K562 (cell line): ENCODE data around the gene FDX2. TPM values are rescaled to one million over a fixed set of nuclear protein-coding genes. Genes with fewer than 3 reads are reported as not detected.

Source experiments
- ARNT ChIP-seq, 2 experiments: fragments of 450-650 bp; IDR thresholded peaks; 2 replicates each; pipeline ENCODE4 v1.6.1; 2016; ENCODE audit warnings: mild to moderate bottlenecking in 1 of 2
- C11orf30 ChIP-seq: fragments of 450-650 bp; IDR thresholded peaks from 2 replicates; pipeline ENCODE4 v1.6.1; 2016; ENCODE audit warnings: low read depth, mild to moderate bottlenecking
- CBFB ChIP-seq: sonication (generic); formaldehyde crosslinking; IDR thresholded peaks from 2 replicates; pipeline ENCODE4 v1.4.0; 2020; ENCODE audit warnings: mild to moderate bottlenecking, missing genetic modification reagents
- CHD1 ChIP-seq: fragments of 200-600 bp; sonication (generic); IDR thresholded peaks from one replicate; pipeline ENCODE4 v1.6.1; 2012; ENCODE audit warnings: mild to moderate bottlenecking, moderate library complexity, low read length, inconsistent platforms
- CTCF ChIP-seq, 3 experiments: IDR thresholded peaks in 2 of 3; conservative IDR thresholded peaks in 1 of 3; 2 replicates each; pipeline ENCODE4 v1.5.1; 2011 to 2012; ENCODE audit warnings: low read length in 3 of 3, mild to moderate bottlenecking in 3 of 3, control low read depth in 2 of 3, improper control_type of control experiment in 1 of 3, inconsistent platforms in 1 of 3, low read depth in 1 of 3, mixed read lengths in 1 of 3, moderate library complexity in 1 of 3; ENCODE audit not compliant: insufficient read depth in 2 of 3
- DLX4 ChIP-seq: fragments of 250-450 bp; sonication (Bioruptor Pico); IDR thresholded peaks from 2 replicates; pipeline ENCODE4 v1.6.1; 2021; ENCODE audit warnings: mild to moderate bottlenecking
- ELF2 ChIP-seq: fragments of 250-450 bp; sonication (Bioruptor Pico); IDR thresholded peaks from 2 replicates; pipeline ENCODE4 v1.5.0; 2021; ENCODE audit warnings: mild to moderate bottlenecking
- FOS ChIP-seq: IDR thresholded peaks from 3 replicates; pipeline ENCODE4 v1.6.1; 2011; ENCODE audit not compliant: insufficient read length; ENCODE audit errors: extremely low read depth
- GATAD2A ChIP-seq: fragments of 450-650 bp; IDR thresholded peaks from 2 replicates; pipeline ENCODE4 v1.6.1; 2017
- HDAC6 ChIP-seq: IDR thresholded peaks from 2 replicates; pipeline ENCODE4 v1.6.1; 2012; ENCODE audit warnings: low read depth, mild to moderate bottlenecking, control low read depth, inconsistent platforms, low read length, moderate library complexity
- HMG20B ChIP-seq: fragments of 250-450 bp; sonication (Bioruptor Pico); IDR thresholded peaks from 2 replicates; pipeline ENCODE4 v1.5.0; 2021; ENCODE audit warnings: mild to moderate bottlenecking
- KDM5B ChIP-seq: fragments of 200-600 bp; sonication (generic); IDR thresholded peaks from 2 replicates; pipeline ENCODE4 v1.6.1; 2012; ENCODE audit warnings: low read depth, mild to moderate bottlenecking, moderate library complexity, low read length, control low read depth, inconsistent platforms; ENCODE audit not compliant: insufficient replicate concordance
- MCM3 ChIP-seq: fragments of 450-650 bp; IDR thresholded peaks from 2 replicates; pipeline ENCODE4 v1.6.1; 2016
- MIER1 ChIP-seq: fragments of 450-650 bp; IDR thresholded peaks from 2 replicates; pipeline ENCODE4 v1.6.1; 2016; ENCODE audit warnings: antibody characterized with exemption, mild to moderate bottlenecking, low read depth
- MLX ChIP-seq, 2 experiments: fragments of 450-650 bp in 1 of 2; sonication (generic) in 1 of 2; formaldehyde crosslinking; conservative IDR thresholded peaks; 2 replicates each; pipeline versions ENCODE4 v1.4.0 to v1.8.1; 2020 to 2022; ENCODE audit warnings: mild to moderate bottlenecking in 1 of 2, missing genetic modification reagents in 1 of 2
- RAD51 ChIP-seq: fragments of 450-650 bp; IDR thresholded peaks from 2 replicates; pipeline ENCODE4 v1.7.1; 2016; ENCODE audit warnings: low read depth, mild to moderate bottlenecking, borderline replicate concordance
- TAF1 ChIP-seq: IDR thresholded peaks from 2 replicates; pipeline ENCODE4 v1.6.1; 2011; ENCODE audit warnings: mild to moderate bottlenecking, low read length, moderate library complexity; ENCODE audit not compliant: insufficient read depth, control insufficient read depth, severe bottlenecking; ENCODE audit errors: extremely low read depth
- TBL1XR1 ChIP-seq, 2 experiments: IDR thresholded peaks; 2 replicates each; pipeline ENCODE4 v1.6.1; 2012; ENCODE audit warnings: improper control_type of control experiment in 2 of 2, low read length in 2 of 2, mild to moderate bottlenecking in 1 of 2
- TCF3 ChIP-seq: sonication (generic); formaldehyde crosslinking; IDR thresholded peaks from 2 replicates; pipeline ENCODE4 v1.4.0; 2020; ENCODE audit warnings: mild to moderate bottlenecking, missing genetic modification reagents
- THAP7 ChIP-seq: fragments of 250-450 bp; sonication (Bioruptor Pico); IDR thresholded peaks from 2 replicates; pipeline ENCODE4 v1.5.0; 2021
- THRB ChIP-seq: fragments of 450-650 bp; formaldehyde crosslinking; conservative IDR thresholded peaks from 2 replicates; pipeline ENCODE4 v1.4.0; 2022; ENCODE audit warnings: mild to moderate bottlenecking, missing genetic modification characterization
- ZEB2 ChIP-seq: fragments of 450-650 bp; IDR thresholded peaks from 2 replicates; pipeline ENCODE4 v1.6.1; 2016
- ZNF277 ChIP-seq: fragments of 250-450 bp; sonication (Bioruptor Pico); IDR thresholded peaks from 2 replicates; pipeline ENCODE4 v1.8.0; 2022; ENCODE audit warnings: inconsistent platforms, mild to moderate bottlenecking, moderate library complexity, borderline replicate concordance
- polyA plus RNA-seq, 8 experiments: library from polyadenylated mRNA; depleted of rRNA in 4 of 8; stranded (reverse) in 5 of 8; unstranded in 3 of 8; fragments of >200 nt; fragmentation: Nextera tagmentation in 2 of 8; fragmentation: Illumina TruSeq in 1 of 8; extraction: Ambion mirVana in 2 of 8; extraction: Trizol in 1 of 8; gene quantifications; 2 replicates each; pipeline versions ENCODE4 v1.2.1 to v1.2.3, GENCODE V29; 2011 to 2014; ENCODE audit warnings: inconsistent platforms in 1 of 8, missing spikeins in 1 of 8
- total RNA-seq, 7 experiments: library from RNA; depleted of rRNA in 6 of 7; stranded (reverse); fragments of >200 nt in 6 of 7; fragmentation: Illumina TruSeq in 2 of 7; extraction: Trizol in 2 of 7; gene quantifications; 2 replicates each; pipeline versions ENCODE4 v1.2.1 to v1.2.3, GENCODE V29; 2011 to 2021; ENCODE audit warnings: low replicate concordance in 1 of 7

FDX2 gene
- total and polyA plus RNA-seq, 9 of the 15 experiments (the other 6 are each of a cell fraction or from before 2014, with no cell fraction given): 2.5 to 49.8 (median 29.7) TPM

GRCh38 chr19:10269333-10270179 lies 46.3 kb downstream of the FDX2 start (continued):
- TF ChIP-seq CTCF (IDR thresholded peaks at IDR 0.05 in 2 of 3, conservative IDR thresholded peaks at IDR 0.05 in 1 of 3; ENCODE audit: insufficient read depth in 2 of 3, low read depth in 1 of 3, low read length in 3 of 3): peak; percentile 94 to 98 (median 95)
- TF ChIP-seq TCF3 (CRISPR knock-in tag): no peak
- no peak for TF ChIP-seq HMG20B
- no peak for TF ChIP-seq ELF2 (CRISPR knock-in tag)
- TF ChIP-seq FOS: no peak
- TF ChIP-seq MLX (CRISPR knock-in tag; conservative IDR thresholded peaks at IDR 0.05): no peak
- no peak for TF ChIP-seq GATAD2A
- no peak for TF ChIP-seq MIER1
- 0 out of 2 replicates have a peak, but pooled peaks have one; percentile 21 for TF ChIP-seq CBFB (CRISPR knock-in tag)
- no peak for TF ChIP-seq ZEB2
- no peak for TF ChIP-seq DLX4 (CRISPR knock-in tag)
- no peak for TF ChIP-seq KDM5B
- TF ChIP-seq HDAC6: no peak
- TF ChIP-seq THRB (CRISPR knock-in tag): no peak
- TF ChIP-seq THAP7 (CRISPR knock-in tag): no peak
- peak; percentile 2 for TF ChIP-seq TAF1
- TF ChIP-seq CHD1: no peak
- TF ChIP-seq MCM3: no peak
- no peak for TF ChIP-seq TBL1XR1 (IDR thresholded peaks at IDR 0.05; ENCODE audit: low read length in 2 of 2)
- TF ChIP-seq RAD51: no peak
- TF ChIP-seq ARNT (IDR thresholded peaks at IDR 0.05): no peak
- TF ChIP-seq C11orf30: no peak
- TF ChIP-seq ZNF277 (CRISPR knock-in tag): no peak
